Measurements from ENCODE around the gene OR52H1.
A peak's percentile ranks its signal among the peaks of the same experiment; 100 is the strongest.

The OR52H1 gene

GRCh38 chr11:5531053-5531831 is 17.1 kb downstream of the OR52H1 start:
- no peak for DNase-seq

DNA sequence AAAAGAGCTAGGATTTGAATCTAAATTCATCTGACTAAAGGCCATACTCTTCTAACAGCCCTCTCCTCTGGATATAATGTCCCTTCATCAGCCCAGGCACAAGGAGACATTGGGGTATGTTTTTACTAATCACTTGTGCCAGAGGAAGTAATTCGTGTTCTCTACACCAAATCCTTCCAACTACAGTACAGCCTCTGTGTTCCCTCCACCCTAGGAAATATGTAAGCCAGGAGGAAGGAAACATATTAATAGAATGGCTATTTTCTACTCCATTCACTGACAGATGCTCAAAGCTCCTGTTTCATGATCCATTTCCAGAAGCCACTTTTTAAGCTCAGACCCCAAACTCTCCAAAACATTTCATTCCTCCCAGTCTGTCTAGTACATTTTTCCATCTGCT is 19.8 kb downstream of the OR52H1 start:
- DNase-seq = no peak

GRCh38 chr11:5527716-5528115 is 20.6 kb downstream of the OR52H1 start:
- no peak for DNase-seq

DNA sequence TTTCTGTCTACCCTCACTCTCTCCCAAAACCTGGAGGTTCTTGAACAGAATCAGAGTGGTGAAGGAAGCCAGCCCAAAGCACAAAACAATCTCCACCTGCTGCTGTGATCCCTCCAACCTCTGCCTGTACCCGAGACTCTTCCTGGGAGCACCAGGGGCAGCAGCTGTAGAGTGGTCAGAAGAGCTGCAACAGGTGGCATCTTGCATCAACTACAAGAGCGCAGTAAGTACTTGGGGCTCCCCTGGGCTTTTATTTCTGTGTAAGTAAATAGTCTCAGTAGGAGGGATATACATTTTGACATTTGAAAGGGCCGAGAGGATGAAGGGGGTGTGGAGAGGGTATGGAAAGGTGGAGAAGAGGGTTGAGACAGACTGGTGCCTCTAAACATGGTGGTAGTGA is 23.6 kb downstream of the OR52H1 start:
- DNase-seq = no peak

DNA sequence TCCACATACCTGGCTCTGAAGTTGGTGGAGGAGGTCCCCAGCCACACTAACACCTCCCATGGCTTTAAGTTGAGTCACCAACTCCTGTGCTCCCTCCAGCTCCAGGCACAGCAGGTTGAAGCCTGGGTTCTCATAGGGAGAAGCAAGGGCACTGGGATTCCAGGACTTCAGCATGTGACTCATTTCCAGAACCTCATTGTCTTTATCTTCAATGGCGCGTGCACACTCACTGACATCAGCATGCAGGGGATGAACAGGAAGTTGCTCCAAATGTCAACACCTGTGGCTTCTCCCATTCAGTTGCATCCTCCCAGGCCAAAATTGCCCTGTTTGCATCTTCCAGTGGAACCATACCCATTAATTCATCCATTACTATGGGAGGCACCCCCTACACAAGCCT is 26.0 kb downstream of the OR52H1 start:
- DNase-seq = no peak

- no peak for DNase-seq
Observed at GRCh38 chr11:5521540-5521939, 26.8 kb downstream of the OR52H1 start.

DNA sequence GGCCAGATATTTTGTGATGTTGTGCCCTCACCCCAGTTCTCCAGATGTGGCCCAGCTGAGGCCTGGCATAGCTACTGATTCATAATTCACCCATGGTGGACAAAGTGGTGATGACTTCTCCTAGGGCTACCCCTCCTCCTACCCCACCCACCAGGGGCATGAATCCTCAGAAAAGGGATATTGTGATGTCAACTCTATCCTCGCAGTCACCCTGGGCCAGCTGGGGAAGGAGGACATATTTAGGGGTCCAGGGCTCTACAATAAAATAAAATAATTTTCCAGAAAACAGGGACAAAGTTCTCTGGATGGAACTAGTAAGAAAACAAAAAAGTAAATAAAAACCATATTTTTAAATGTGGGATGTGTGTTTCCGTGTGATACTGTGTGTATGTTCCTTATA is 31.7 kb downstream of the OR52H1 start, which contains the start of gene UBQLNL:
UBQLNL (minus strand) TSS at position 101 of the 400 bp plus-strand sequence. CDS start 258 bp downstream, outside the sequence.
- no peak for DNase-seq

DNA sequence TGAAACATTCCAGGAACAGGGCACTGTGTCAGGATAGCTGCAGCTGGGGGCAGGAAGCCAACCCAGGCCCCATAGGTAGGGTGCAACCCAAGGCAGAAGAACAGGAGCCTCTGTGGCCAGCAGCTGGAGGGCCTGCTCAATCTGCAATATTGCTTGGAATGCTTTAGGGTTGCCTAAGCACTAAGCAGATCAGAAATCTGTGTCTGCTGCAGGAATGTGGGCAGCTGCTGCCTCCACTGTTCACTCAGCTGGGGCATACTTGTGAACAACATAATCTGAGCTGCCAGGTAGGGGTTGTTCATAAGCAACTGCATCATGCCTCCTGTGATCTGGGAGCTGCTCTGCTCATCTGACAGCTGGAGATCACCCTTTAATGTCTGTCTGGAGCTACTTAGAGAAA is 33.5 kb downstream of the OR52H1 start:
- DNase-seq = no peak

- DNase-seq = no peak
Observed at GRCh38 chr11:5509803-5510202, 38.5 kb downstream of the OR52H1 start, which contains the start of gene UBQLN3. Gene UBQLN3 (minus strand): TSS chr11:5509957. CDS start chr11:5509558, 399 bp downstream.

DNA sequence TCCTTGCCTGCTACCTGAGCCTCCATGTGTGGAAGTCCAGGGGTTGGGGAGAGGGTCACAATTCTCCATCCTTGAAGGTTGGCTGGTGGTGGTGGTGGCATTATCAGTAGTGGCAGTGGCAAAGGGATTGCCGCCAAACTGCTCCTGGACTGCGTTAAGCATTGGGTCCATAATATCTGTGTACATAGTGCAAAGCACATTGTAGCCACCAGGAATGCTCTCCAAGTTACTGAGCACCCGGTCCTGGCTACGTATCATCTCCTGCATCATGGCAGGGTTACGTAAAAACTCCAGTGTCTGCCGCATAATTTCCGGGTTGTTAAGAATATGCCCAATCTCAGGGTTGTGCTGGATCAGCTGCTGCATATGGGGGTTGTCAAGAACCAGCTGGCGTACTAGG is 39.7 kb downstream of the OR52H1 start:
- DNase-seq = no peak

- peak; percentile 6 for DNase-seq
Observed at GRCh38 chr11:5507933-5508305, 40.4 kb downstream of the OR52H1 start.

DNA sequence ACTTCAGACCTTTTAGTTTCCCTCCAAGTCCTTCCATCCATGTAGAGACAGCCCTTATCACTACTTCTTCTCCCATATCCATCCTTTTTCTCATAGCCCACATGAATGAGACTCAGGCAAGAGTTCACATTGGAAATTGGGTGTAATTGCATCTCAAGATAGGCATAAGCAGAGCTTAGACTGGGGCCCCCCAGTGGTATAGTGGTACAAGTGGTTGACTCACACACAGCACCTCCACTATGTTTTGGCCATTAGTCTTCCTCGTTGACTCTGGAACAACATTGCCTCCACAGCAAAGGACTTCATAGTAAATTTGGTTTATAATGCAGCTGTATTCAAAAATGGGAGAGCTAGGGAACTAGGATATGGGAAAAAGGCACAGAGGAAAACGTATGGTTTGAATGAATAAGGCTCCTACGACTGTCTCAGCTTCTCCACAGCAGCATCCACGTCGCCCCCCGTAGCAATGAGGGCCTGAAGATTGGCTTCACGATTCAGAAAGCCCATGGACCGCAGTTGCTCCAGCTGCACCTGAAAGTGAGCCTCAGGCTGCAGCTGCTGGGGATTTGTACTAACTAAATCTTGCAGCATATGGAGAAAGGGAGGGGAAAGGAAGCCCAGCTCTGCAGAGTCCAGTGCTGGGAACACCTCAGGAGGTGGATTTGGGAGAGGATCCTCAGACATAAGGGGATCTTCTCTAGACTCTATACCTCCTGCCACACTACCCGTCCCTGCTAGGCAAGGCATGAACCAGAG is 41.0 kb downstream of the OR52H1 start:
- DNase-seq = peak; percentile 5

GRCh38 chr11:5505363-5506048 is 42.8 kb downstream of the OR52H1 start:
- DNase-seq = no peak

GRCh38 chr11:5504403-5504921 is 43.9 kb downstream of the OR52H1 start:
- DNase-seq = no peak

- DNase-seq = no peak
Observed at GRCh38 chr11:5500393-5500801, 47.9 kb downstream of the OR52H1 start.

DNA sequence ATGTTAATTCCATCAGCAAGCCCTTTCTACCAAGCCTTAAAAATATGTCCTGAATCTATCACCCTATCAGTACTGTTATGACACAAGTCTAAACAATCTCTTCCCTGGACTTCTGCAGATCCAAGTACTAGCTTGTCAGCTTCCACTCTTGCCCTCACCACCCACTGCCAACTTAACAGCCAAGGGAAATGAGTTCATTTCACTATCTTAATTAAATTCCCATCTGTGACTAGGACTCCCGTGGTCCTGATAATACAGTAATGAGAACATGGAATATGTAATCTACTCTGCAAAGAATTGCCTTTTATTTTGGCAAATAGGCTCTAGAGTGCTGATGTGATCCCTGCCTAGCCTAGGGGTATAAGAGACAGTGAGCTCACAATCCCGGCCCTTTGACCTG is 48.7 kb downstream of the OR52H1 start:
- no peak for DNase-seq
